Transverse colon (tissue), 4 donors: ENCODE data around the gene RBFOX1.

Experiments used
- EP300 ChIP-seq: sonication (generic); formaldehyde crosslinking; IDR thresholded peaks from one replicate; pipeline ENCODE4 v1.6.1; 2017; ENCODE audit warnings: antibody characterized with exemption, low read depth
- POLR2A ChIP-seq: fragments of 450-650 bp; IDR thresholded peaks from one replicate; pipeline ENCODE4 v1.6.1; 2016; ENCODE audit warnings: antibody characterized with exemption, mild to moderate bottlenecking, moderate library complexity
- POLR2AphosphoS5 ChIP-seq, 3 donors: sonication (generic); formaldehyde crosslinking; IDR thresholded peaks; one replicate each; pipeline ENCODE4 v1.6.1; 2016; ENCODE audit warnings: antibody characterized with exemption in 3 of 3
- TF ChIP-seq, protein P1 (sequence below), 5 experiments: fragments of 200-600 bp in 3 of 5; fragments of 450-650 bp in 2 of 5; sonication (generic) in 3 of 5; IDR thresholded peaks; 1 replicate in 2 of 5; 2 replicates in 3 of 5; pipeline ENCODE4 v1.5.1; 2016 to 2017; ENCODE audit warnings: antibody characterized with exemption in 5 of 5, inconsistent platforms in 3 of 5, mild to moderate bottlenecking in 2 of 5, moderate library complexity in 1 of 5

DNA sequence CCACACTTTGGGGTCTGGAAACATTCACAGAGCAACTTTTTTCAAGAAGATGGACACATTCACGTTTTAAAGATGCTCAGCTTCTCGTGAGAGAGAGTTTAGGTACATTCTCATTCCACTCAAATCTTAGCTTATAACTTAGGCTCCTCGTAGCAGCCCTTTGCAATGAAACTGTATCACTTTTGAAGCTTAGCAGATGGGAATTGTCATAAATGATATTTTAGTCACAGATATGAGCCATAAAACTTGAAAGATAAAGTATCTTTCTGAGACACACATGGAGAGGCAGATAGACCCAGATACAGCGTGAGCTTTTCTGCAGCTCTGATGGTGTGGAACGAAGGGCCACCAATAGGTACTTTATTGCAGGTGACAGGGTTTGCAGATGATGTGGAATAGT, 41.1 kb downstream of the RBFOX1 start:
- TF ChIP-seq, protein P1, sequence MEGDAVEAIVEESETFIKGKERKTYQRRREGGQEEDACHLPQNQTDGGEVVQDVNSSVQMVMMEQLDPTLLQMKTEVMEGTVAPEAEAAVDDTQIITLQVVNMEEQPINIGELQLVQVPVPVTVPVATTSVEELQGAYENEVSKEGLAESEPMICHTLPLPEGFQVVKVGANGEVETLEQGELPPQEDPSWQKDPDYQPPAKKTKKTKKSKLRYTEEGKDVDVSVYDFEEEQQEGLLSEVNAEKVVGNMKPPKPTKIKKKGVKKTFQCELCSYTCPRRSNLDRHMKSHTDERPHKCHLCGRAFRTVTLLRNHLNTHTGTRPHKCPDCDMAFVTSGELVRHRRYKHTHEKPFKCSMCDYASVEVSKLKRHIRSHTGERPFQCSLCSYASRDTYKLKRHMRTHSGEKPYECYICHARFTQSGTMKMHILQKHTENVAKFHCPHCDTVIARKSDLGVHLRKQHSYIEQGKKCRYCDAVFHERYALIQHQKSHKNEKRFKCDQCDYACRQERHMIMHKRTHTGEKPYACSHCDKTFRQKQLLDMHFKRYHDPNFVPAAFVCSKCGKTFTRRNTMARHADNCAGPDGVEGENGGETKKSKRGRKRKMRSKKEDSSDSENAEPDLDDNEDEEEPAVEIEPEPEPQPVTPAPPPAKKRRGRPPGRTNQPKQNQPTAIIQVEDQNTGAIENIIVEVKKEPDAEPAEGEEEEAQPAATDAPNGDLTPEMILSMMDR (IDR thresholded peaks at IDR 0.05): no peak
- no peak for TF ChIP-seq POLR2AphosphoS5 (IDR thresholded peaks at IDR 0.05)
- TF ChIP-seq EP300: no peak
- TF ChIP-seq POLR2A: no peak
